ENCODE results near the gene CACNG4. TPM values are rescaled to one million over a fixed set of nuclear protein-coding genes. Genes with fewer than 3 reads are reported as not detected.

CACNG4 gene
- total RNA-seq, 4 donors from 2014 or later = not detected

DNA sequence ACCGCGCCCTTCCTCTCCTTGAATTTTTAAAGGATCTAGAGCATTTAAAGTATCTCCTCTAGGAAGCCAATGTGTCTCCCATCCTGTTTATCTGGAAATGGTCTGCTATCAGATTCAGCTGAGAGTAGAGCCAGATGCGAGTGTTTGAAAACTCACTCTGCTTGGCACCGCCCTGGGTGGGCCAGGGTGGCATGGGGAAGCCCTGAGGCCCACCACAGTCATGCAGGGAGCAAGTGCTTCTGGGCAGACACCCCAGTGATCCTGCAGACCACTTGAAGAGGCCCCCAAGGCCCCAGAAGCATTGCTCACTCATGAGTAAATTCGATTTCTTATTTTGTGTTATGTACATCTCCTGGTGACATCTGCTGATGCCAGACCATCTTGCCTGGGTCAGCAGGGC lies 8.7 kb upstream of the CACNG4 start:
- no peak overlapping the region for H3K27ac ChIP-seq
- H3K9me3 ChIP-seq = no peaks in the 10 kb centered on the region
- ATAC-seq = no peak
- H3K4me1 ChIP-seq = peaks cover 7 to 14% of the 10 kb centered on the region in 2 donors
- DNase-seq = no peak
- in situ Hi-C loops (cut with MboI; ENCODE audit: low sequenced_read_pairs in 4 of 4) = no loop called here
- TF ChIP-seq, protein P1, sequence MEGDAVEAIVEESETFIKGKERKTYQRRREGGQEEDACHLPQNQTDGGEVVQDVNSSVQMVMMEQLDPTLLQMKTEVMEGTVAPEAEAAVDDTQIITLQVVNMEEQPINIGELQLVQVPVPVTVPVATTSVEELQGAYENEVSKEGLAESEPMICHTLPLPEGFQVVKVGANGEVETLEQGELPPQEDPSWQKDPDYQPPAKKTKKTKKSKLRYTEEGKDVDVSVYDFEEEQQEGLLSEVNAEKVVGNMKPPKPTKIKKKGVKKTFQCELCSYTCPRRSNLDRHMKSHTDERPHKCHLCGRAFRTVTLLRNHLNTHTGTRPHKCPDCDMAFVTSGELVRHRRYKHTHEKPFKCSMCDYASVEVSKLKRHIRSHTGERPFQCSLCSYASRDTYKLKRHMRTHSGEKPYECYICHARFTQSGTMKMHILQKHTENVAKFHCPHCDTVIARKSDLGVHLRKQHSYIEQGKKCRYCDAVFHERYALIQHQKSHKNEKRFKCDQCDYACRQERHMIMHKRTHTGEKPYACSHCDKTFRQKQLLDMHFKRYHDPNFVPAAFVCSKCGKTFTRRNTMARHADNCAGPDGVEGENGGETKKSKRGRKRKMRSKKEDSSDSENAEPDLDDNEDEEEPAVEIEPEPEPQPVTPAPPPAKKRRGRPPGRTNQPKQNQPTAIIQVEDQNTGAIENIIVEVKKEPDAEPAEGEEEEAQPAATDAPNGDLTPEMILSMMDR (IDR thresholded peaks at IDR 0.05 in 4 of 5, conservative IDR thresholded peaks at IDR 0.05 in 1 of 5) = no peak
- no peak for TF ChIP-seq POLR2A (IDR thresholded peaks at IDR 0.05)
- H3K36me3 ChIP-seq = no peaks in the 10 kb centered on the region
- no peaks in the 10 kb centered on the region for H3K27me3 ChIP-seq
- intact Hi-C loops (cut with DNase I; ENCODE audit: low total_unique reads) = no loop called here
- no peak overlapping the region for H3K4me3 ChIP-seq

DNA sequence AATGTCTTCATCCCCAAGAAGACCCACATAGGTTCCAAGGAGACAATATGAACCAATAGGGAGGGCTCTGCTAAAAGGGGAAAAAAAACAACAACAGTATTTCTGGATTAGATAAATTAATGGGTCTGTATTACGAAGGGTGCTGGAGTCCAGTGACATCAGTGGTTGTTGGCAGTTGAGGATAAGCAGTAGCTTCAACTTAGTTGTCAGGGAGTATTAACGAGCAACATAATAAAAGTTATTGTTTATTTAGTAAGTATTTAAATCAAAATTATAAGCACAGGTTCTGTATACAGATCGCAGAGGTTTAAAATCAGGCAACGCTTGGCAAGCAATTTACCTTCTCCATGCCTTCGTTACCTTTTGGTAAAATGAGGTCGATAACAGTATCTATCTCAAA lies 7.6 kb upstream of the CACNG4 start:
- H3K9me3 ChIP-seq = no peaks in the 10 kb centered on the region
- H3K4me3 ChIP-seq = no peak overlapping the region
- TF ChIP-seq POLR2A (IDR thresholded peaks at IDR 0.05) = no peak
- TF ChIP-seq, protein P1 (IDR thresholded peaks at IDR 0.05 in 4 of 5, conservative IDR thresholded peaks at IDR 0.05 in 1 of 5) = no peak
- ATAC-seq = no peak
- DNase-seq = no peak
- peaks cover 6 to 7% of the 10 kb centered on the region in 2 donors for H3K4me1 ChIP-seq
- H3K36me3 ChIP-seq = no peaks in the 10 kb centered on the region
- no peaks in the 10 kb centered on the region for H3K27me3 ChIP-seq
- in situ Hi-C loops (cut with MboI; ENCODE audit: low sequenced_read_pairs in 4 of 4) (no loop called here), intact Hi-C loops (cut with DNase I; ENCODE audit: low total_unique reads) (no loop called here)
- no peak overlapping the region for H3K27ac ChIP-seq

DNA sequence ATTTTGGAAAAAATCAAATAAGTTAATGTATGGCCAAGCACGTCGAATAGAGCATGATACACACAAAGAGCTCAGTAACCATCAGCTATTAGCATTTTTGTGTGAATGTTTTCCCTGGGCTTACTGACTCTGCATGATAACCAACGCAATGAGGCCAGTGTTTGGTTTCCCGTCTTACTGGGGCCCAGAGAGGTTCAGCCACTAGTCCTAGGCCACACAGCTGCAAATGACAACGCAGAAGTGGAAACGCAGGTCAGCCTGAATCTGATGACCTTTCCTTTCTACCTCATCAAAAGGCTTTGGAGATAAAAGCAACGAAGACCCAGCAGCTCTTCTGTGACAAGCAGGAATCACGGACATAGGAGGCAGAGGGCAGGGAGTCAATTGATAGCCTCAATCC lies 7.2 kb upstream of the CACNG4 start:
- in situ Hi-C loops (cut with MboI; ENCODE audit: low sequenced_read_pairs in 4 of 4) (no loop called here), intact Hi-C loops (cut with DNase I; ENCODE audit: low total_unique reads) (no loop called here)
- DNase-seq = no peak
- Histone ChIP-seq H3K27ac (no peak overlapping the region), H3K4me1 (peaks cover 3 to 4% of the 10 kb centered on the region in 2 donors), H3K4me3 (no peak overlapping the region), H3K27me3 (peaks cover 0 to 2% (median 0%) of the 10 kb centered on the region in 3 donors), H3K36me3 (no peaks in the 10 kb centered on the region), H3K9me3 (no peaks in the 10 kb centered on the region)
- TF ChIP-seq POLR2A (IDR thresholded peaks at IDR 0.05) = no peak
- TF ChIP-seq, protein P1 (IDR thresholded peaks at IDR 0.05 in 4 of 5, conservative IDR thresholded peaks at IDR 0.05 in 1 of 5) = no peak
- no peak for ATAC-seq

DNA sequence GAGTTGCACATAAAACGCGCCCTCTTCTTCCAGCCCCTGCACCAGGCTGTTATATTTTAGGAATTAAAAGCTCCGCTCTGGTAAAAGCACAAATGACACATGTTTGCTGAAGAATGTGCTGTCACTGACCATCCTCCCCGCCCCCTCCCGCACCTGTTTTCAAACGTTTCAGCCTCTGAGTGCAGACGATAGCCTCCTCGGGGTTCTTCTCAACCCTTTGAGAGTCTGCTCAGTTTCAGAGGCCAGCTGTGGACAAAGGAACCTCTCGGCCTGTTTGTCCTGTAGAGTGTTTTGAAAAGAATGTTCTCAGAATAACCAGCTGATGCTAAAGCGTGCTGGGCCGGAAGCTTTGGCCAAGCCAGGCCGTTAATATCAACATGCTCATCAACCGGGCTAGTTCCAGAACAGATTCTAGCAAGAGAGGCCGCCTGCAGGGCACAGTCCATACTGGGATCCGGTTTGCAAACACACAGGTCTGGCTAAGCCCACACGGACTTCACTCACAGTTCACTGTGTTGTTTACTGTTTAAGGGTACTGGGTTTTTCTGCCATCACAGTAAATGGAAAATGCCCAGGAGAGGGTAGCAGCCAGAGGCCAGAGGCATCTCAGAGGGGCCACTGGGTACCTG lies 6.4 kb upstream of the CACNG4 start:
- Histone ChIP-seq H3K9me3 (no peaks in the 10 kb centered on the region), H3K36me3 (no peaks in the 10 kb centered on the region), H3K4me3 (no peak overlapping the region), H3K4me1 (no peaks in the 10 kb centered on the region), H3K27me3 (peaks cover 0 to 4% (median 2%) of the 10 kb centered on the region in 3 donors), H3K27ac (no peak overlapping the region)
- in situ Hi-C loops (cut with MboI; ENCODE audit: low sequenced_read_pairs in 4 of 4) (no loop called here), intact Hi-C loops (cut with DNase I; ENCODE audit: low total_unique reads) (no loop called here)
- TF ChIP-seq, protein P1 (IDR thresholded peaks at IDR 0.05 in 4 of 5, conservative IDR thresholded peaks at IDR 0.05 in 1 of 5) = no peak
- no peak for TF ChIP-seq POLR2A (IDR thresholded peaks at IDR 0.05)
- ATAC-seq (peak in 1 of 2 donors; percentile 64), DNase-seq (no peak)
